HG02763 (cell line): ENCODE data around the gene POTEM.
"Not testable (repeated sequence)": the region's sequence is repeated elsewhere in the genome, so short reads cannot be mapped to it uniquely, and the experiment has no call there.

Experiments used
- ATAC-seq: cut with Tn5 transposase; IDR thresholded peaks from one replicate; pipeline ENCODE4 v1.9.1; 2021; ENCODE audit warnings: mild to moderate bottlenecking, moderate library complexity; ENCODE audit not compliant: unreplicated experiment

The POTEM gene

DNA sequence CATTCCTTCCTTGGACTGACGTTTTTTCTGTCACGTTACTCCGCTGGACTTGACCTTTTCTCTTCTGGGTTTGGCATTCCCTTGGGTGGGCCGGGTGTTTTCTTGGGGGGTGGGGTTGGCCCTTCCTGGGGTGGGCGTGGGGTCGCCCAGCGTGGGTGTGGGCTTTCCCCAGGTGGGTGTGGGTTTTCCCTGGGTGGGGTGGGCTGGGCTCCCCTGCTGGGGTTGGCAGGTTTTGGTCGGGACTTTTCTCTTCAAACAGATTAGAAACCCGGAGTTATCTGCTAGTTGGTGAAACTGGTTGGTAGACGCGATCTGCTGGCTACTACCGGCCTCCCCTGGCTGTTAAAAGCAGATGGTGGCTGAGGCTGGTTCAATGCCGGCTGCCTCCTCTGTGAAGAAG lies at the start of gene POTEM:
TSS of gene POTEM (plus strand) at position 301 of the 400 bp plus-strand sequence. CDS start at position 353, 52 bp downstream.
- not testable (repeated sequence) for ATAC-seq

DNA sequence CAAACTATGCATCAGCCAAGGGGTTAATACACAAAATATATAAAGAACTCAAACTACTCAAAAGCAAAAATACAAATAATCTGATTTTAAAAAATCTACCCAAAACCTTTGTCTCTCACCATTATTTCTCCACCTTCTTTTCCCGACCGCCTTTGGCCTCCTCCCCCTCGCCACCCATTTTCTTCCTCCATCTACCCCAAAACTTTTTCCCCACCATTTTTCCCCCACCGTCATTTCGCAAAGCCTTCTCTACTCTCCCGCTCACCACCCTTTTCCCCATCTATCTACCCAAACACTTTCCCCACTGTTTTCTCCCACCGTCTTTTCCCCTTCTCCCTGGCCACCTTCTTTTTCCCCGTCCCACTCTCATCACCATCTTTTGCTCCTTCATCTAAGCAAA lies 48.9 kb upstream of the POTEM start:
- not testable (repeated sequence) for ATAC-seq

DNA sequence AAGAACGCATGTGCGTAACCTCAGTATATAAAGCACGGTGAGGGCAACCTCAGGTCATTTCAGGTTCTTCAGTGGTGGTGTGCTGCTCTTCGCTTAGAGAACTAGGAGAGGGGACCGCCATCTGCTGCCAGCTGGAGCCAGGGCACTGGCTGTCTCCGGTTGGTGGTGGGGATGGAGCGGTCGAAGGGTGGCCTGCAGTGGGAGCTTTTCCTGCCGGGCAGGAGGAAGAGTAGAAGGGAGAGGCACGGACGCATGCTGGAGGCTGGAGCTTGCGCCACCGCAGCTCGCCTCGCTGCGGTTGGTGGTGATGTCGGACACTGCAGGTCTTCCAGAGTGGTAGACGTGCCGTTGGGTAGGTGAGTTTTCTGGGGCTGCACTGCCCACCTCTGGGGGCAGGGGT lies 47.2 kb upstream of the POTEM start:
- ATAC-seq, result not testable (repeated sequence)

DNA sequence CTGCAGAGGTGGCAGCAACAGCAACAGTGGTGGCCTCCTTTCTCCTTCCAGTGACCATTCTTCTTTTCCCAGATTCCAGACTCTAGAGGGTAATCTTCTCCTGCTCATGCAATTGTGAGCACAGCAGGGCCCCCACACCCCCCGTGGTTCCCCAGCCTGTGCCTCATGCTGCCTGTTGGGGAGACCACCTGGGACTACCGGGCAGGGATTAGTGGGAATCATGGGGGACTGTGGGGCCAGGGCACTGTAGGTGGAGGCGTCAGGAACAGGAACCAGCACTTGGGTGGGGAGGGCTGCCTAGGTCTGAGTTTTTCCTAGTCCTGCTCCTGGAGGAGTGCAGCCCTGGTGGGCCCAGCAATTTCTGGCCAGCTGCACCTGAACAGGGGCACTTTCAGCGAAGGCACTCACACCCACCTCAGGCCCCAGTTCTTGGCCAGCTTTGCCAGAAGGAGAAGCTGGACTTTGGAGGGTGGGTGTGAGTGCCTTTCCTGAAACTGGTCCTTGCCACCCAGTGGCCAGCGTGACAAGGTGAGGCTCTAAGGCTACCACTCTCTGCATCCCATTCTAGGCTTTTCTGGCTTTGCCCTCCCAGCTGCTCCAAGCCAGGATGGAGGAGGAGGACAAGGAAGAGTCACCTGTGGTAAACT lies 46.1 kb upstream of the POTEM start:
- not testable (repeated sequence) for ATAC-seq

DNA sequence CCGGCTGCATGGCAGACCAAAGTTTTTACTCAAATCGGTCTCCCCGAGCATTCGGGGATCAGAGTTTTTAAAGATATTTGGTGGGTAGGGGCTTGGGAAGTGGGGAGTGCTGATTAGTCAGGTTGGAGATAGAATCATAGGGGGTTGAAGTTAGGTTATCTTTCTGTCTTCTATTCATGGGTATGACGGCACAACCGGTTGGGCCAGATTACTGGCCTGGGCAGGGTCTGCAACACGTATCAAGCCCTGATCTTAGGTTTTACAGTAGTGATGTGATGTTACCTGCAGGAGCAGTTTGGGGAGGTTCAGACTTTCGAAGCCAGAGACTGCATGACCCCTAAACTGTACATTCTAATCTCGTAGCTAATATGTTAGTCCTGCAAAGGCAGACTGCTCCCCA lies 30.4 kb upstream of the POTEM start:
- not testable (repeated sequence) for ATAC-seq

DNA sequence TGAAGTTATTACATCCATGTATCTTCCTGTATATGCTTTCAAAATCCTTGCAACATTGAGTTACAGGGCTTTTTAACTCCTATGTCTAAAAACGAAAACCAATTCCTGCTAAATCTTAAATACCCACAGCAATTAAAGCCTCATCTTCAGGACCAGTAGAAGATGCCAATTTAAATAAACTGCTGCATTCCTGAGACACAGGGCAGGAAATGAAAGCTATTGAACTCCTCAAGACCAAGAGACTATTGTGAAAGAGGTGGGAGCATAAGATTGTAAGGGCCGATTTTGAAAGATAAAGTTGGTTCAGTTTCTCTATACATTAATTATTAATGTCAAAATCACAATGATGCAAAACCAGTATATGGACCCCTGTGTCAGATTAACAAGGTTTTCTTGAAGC lies 28.5 kb upstream of the POTEM start:
- not testable (repeated sequence) for ATAC-seq

DNA sequence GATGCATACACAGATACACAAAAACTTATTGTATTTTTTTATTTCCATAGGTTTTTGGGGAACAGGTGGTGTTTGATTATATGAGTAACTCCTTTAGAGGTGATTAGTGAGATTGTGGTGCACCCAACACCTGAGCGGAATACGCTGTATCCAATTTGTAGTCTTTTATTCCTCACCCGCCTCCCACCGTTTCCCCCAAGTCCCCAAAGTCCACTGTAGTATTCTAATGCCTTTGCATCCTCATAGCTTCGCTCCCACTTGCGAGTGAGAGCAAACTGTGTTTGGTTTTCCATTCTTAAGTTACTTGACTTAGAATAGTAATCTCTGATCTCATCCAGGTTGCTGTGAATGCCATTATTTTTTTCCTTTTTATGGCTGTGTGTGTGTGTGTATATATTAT lies 17.3 kb upstream of the POTEM start:
- ATAC-seq, result not testable (repeated sequence)

DNA sequence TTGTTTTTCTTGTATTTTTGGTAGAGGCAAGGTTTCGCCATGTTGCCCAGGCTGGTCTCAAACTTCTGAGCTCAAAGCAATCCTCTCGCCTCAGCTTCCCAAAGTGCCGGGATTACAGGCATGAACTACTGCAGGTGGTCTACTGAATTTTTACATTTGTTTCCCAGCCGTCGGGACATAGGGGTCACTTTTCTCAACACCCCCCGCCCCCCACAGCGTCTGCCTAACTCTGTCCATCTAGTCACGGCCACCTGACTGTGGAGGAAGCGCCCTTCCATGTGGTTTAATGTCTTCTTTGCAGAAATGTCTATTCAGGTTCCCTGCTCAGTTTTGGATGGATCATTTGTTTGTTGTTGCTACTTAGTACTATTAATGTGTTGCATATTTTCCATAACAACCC lies 14.1 kb upstream of the POTEM start:
- not testable (repeated sequence) for ATAC-seq

DNA sequence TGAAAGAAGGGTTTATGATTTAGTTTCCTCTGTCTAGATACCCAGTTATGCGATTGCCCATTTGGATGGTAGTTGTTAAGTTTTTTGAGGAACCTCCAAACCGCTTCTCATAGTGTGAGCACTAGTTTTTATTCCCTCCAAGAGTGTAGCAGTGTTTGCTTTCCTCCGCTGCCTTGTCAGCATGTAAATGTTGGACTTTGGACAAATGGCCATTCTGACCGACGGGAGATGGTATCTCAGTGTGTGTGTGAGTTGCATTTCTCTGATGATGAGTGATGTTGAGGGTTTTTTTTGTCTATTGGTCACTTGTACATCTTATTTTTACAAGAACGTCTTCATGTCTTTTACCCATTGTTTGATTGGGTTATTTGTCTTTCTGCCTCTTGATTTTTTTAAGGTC lies 11.4 kb upstream of the POTEM start:
- ATAC-seq, result not testable (repeated sequence)

DNA sequence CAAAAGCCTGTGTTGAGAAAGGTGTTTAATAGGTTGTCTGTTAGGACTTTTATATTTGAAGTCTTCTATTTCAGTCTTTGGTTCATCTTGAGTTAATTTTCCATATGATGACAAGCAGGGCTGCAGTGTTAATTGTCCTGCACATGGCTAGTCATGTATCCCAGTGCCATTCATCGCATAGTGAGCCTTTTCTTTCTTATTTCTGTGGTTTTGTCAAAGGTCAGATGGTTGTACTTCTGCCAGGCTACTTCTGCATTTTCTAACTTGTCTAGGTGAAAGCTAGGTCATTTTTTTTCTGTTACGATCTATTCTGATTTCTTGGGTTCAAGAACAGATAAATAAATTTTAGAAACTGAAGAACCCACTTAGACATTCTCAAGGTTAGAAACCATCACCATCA lies 5.7 kb upstream of the POTEM start:
- not testable (repeated sequence) for ATAC-seq

DNA sequence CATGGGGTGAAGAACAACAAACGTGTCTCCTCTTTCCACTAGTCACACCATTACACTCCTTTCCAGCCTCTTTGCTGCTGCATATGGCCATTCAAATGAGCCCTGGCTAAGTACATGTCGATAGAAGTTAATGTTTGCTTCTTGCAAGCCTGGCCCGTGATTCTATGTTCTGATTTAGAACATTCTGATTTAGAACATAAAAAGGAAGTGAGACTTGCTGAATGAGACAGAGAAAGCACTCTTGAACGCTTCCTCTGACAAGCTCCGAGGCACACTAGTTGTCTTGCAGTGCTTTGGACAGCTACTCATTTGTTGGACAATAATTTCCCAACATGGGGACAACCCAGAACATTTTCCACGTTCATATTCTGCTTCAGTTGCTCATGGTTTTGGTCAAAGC lies 5.1 kb upstream of the POTEM start:
- not testable (repeated sequence) for ATAC-seq

DNA sequence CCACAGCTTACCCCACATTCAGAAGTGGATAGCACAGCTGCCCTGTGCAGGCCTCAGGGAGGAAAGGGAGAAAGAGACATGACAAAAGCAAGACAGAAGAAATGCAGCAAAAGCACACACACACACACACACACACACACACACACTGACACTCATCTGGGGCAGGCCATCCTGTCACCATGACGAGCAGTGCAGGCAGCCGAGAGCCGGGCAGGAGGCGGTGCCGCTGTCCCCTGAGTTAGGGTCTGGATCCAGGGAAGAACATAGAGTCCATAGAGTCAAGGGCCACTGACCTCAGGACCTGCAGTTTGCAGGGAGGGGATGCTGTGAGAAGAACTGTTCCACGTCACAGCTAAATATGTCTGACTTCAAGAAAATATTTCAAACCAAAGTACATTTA lies 4.0 kb upstream of the POTEM start:
- ATAC-seq, result not testable (repeated sequence)

DNA sequence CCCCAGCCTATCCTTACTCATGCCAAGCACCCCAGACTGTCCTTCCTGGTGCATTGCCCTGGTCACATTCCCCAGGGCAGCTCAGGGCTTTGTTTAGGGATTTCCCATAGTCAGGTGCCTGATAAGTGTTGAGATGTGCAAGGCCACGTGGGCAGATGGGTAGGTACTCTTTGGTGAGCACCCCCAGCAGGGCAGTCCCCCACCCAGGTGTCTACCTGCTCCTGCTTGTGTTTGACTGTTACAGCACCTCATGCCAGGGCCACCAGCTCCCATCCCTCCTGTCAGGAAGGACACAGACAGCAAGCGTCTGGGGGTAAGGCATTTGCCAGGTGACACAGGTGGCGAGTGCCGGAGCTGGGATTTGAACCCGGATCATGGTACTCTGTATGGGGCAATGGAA lies 2.4 kb upstream of the POTEM start:
- ATAC-seq, result not testable (repeated sequence)

DNA sequence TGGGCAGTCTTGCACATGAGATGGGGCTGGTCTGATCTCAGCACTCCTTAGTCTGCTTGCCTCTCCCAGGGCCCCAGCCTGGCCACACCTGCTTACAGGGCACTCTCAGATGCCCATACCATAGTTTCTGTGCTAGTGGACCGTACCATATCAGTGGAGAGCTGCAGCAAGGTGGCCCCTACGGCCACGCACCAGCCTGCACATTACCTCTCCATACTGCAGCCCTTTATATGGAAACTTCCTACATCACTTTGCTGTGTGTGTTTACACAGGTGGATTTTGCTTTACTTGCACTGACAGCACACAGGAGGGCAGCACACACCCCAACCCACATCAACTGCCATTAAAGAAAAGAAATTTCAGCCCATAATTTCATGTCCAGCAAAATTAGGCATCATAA lies 35.3 kb downstream of the POTEM start:
- not testable (repeated sequence) for ATAC-seq

DNA sequence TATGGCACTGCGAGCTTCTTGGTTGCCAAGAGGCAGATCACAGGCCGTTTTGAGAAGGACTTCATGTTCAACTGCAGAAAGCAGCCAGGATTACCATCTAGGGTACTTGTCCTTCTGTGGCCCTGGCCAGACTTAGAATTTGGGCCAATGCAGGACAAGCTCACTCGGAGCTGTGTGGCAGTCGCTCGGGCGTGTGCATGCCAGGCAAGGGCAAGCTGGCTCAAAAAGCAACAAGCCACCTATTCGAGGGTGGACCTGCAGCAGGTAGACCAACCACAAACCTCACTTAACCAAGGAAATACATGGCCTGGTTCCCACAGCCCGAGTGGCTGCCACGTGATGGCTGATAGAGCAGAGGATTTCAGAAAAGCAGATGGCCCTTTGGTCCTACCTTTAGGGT lies 39.3 kb downstream of the POTEM start:
- ATAC-seq, result not testable (repeated sequence)

DNA sequence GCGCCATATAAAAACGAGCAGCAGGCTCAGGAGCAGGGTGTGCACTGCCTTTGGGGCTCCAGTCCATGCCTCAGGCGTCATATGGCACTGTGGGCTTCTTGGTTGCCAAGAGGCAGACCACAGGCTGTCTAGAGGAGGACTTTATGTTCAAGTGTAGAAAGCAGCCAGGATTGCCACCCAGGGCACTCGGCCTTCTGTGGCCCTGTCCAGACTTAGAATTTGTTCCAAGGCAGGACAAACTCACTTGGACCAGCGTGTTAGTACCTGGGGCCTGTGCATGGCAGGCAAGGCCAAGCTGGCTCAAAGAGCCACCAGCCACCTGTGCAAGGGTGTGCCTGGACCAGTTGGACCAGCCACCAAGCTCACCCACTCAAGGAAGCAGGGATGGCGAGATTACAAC lies 40.4 kb downstream of the POTEM start:
- ATAC-seq, result not testable (repeated sequence)

DNA sequence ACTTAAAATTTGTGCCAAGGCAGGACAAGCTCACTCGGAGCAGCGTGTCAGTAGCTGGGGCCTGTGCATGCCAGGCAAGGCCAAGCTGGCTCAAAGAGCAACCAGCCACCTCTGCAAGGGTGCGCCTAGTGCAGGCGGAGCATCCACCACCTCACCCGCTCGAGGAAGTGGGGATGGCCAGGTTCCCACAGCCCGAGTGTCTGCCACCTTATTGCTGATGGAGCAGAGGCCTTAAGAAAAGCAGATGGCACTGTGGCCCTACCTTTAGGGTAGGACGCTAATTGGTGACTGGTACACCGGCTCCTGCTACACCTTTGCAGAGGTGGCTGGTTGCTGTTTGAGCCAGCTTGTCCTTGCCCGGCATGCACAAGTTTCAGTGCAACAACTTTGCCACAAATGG lies 43.8 kb downstream of the POTEM start:
- not testable (repeated sequence) for ATAC-seq

DNA sequence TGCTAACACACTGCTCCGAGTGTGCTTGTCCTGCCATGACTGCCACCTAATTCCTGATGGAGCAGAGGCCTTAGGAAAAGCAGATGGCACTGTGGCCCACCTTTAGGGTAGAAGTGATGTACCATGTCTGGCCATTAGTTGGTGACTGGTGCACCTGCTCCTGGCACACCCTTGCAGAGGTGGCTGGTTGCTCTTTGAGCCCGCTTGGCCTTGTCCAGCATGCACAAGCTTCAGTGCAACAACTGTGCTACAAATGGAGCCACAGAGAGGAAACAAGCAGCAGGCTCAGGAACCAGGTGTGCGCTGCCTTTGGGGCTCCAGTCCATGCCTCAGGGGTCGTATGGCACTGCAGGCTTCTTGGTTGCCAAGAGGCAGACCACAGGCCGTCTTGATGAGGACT lies 44.5 kb downstream of the POTEM start:
- not testable (repeated sequence) for ATAC-seq

DNA sequence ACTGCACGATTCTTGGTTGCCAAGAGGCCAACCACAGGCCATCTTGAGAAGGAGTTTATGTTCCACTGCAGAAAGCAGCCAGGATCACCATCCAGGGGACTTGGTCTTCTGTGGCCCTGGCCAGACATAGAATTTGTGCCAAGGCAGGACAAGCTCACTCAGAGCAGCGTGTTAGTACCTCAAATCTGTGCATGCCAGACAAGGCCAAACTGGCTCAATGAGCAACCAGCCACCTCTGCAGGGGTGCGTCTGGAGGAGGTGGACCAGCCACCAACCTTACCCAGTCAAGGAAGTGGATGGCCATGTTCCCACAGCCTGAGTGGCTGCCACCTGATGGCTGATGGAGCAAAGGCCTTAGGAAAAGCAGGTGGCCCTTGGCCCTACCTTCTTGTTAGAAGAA lies 48.0 kb downstream of the POTEM start:
- not testable (repeated sequence) for ATAC-seq

DNA sequence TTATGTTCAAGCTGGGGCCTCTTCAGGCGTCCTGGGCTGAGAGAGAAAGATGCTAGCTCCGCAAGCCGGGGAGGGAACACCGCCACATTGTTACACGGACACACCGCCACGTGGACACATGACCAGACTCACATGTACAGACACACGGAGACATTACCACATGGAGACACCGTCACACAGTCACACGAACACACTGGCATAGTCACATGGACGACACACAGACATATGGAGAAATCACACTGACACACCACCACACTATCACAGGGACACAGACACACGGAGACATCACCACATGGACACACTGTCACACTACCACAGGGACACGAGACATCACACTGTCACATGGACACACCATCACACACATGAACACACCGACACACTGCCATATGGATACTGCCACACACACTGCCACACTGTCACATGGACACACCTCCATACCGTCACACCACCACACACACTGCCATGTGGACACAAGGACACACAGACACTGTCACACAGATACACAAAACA lies 57.9 kb downstream of the POTEM start:
- not testable (repeated sequence) for ATAC-seq

DNA sequence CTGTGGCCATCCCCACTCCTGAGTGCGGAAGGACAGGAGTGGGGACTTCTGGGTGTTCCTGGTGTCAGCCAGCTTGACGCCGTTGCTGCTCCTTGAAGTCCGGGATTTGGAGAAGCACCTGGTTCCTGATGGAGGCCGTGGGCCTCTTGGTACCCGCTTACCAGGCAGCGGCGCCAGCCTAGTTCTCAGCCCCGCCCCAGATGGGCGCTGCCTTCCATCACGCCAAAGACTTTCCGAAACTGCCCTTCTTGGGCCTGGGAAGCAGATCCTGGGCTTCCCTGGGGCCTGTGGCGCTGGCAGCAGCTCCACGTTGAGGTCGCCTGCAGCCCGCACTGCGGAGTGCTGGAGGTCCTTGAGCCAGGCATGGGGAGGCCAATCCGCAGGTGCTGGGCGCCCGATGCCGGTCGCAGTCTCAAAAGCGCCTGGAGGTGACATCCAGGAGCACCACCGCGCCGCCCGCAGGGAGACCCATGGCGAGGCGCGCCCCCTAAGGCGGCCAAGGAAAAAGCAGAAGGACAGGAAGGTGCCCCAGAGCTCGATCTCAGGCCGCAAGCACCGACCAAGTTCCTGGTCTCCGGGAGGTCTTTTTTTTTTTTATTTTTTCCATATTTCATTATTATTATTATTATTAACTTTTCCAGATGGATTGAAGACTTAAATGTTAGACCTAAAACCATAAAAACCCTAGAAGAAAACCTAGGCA lies 59.6 kb downstream of the POTEM start:
- ATAC-seq, result not testable (repeated sequence)

DNA sequence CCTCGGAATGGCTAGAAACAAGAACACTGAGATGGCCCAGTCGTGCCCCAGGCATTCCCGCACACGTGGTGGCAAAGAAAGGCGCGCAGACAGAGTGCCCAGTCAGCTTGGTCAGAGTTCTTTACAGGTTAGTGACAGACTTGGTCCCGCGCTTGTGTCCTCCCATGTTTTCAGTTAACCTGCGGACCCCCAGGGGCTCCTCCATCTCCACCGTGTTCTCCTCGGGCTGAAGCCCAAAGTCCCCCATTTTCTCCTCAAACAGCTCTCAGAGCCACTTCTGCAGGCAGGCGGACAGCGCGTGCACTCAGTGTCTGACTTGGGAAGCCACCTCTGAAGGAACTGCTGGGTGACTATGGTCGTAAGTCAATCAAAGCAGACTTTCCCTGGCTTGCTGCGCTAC lies 60.7 kb downstream of the POTEM start:
- not testable (repeated sequence) for ATAC-seq
